ENCODE data around the gene ANKFY1. TPM values are rescaled to one million over a fixed set of nuclear protein-coding genes. Genes with fewer than 3 reads are reported as not detected.

ANKFY1 gene
- total and polyA plus RNA-seq, 3 experiments from 2014 or later: 13.3 to 39.6 (median 35.2) TPM

GRCh38 chr17:4165301-4166010 lies 98.3 kb downstream of the ANKFY1 start:
- H3K27ac Mint-ChIP-seq: no peak overlapping the region
- ChIA-PET CTCF (interaction anchor here (1.4 kb wide), 2 partner anchors 11 to 16 kb away, joined by 3 read pairs; no protein-coding TSS in a partner anchor), POLR2A (no interaction called here)
- peaks cover 0 to 15% (median 3%) of the 10 kb centered on the region in 3 donors for H3K4me1 Mint-ChIP-seq
- no peaks in the 10 kb centered on the region for H3K9me3 ChIP-seq (ENCODE audit: low read length)
- no peak overlapping the region for H3K27ac ChIP-seq (ENCODE audit: low read depth, low read length)
- no peaks in the 10 kb centered on the region for H3K9me3 Mint-ChIP-seq
- peaks cover 36% of the 10 kb centered on the region for H3K36me3 ChIP-seq (ENCODE audit: insufficient read depth, low read length)
- DNase-seq: no peak
- H3K27me3 ChIP-seq (ENCODE audit: insufficient read depth, low read length, poor library complexity, severe bottlenecking): no peaks in the 10 kb centered on the region
- no peak overlapping the region for H3K4me3 Mint-ChIP-seq
- H3K36me3 Mint-ChIP-seq: peaks cover 14 to 80% (median 20%) of the 10 kb centered on the region in 3 donors
- no peaks in the 10 kb centered on the region for H3K27me3 Mint-ChIP-seq
- no peak overlapping the region for H3K4me3 ChIP-seq (ENCODE audit: low read length)
- H3K4me1 ChIP-seq (ENCODE audit: insufficient read depth, low read length): no peaks in the 10 kb centered on the region

- no peak for DNase-seq
- H3K4me3 Mint-ChIP-seq: no peak overlapping the region
- POLR2A ChIA-PET: no interaction called here
- CTCF ChIA-PET: no interaction called here
- no peaks in the 10 kb centered on the region for H3K9me3 Mint-ChIP-seq
- H3K27me3 Mint-ChIP-seq: no peaks in the 10 kb centered on the region
- Histone ChIP-seq H3K27me3 (ENCODE audit: insufficient read depth, low read length, poor library complexity, severe bottlenecking) (no peaks in the 10 kb centered on the region), H3K9me3 (ENCODE audit: low read length) (no peaks in the 10 kb centered on the region), H3K4me3 (ENCODE audit: low read length) (no peak overlapping the region), H3K4me1 (ENCODE audit: insufficient read depth, low read length) (no peaks in the 10 kb centered on the region), H3K27ac (ENCODE audit: low read depth, low read length) (no peak overlapping the region), H3K36me3 (ENCODE audit: insufficient read depth, low read length) (peaks cover 21% of the 10 kb centered on the region)
- H3K36me3 Mint-ChIP-seq: peaks cover 7 to 77% (median 19%) of the 10 kb centered on the region in 3 donors
- peaks cover 0 to 15% (median 3%) of the 10 kb centered on the region in 3 donors for H3K4me1 Mint-ChIP-seq
- H3K27ac Mint-ChIP-seq: peak overlapping the region in 1 of 8 donors; percentile 93
These were observed 99.8 kb downstream of the ANKFY1 start for GRCh38 chr17:4163951-4164350.

GRCh38 chr17:4162775-4163466 lies 100.9 kb downstream of the ANKFY1 start:
- no peaks in the 10 kb centered on the region for H3K9me3 Mint-ChIP-seq
- Histone ChIP-seq H3K27me3 (ENCODE audit: insufficient read depth, low read length, poor library complexity, severe bottlenecking) (no peaks in the 10 kb centered on the region), H3K36me3 (ENCODE audit: insufficient read depth, low read length) (peaks cover 18% of the 10 kb centered on the region), H3K4me1 (ENCODE audit: insufficient read depth, low read length) (no peaks in the 10 kb centered on the region), H3K9me3 (ENCODE audit: low read length) (no peaks in the 10 kb centered on the region), H3K27ac (ENCODE audit: low read depth, low read length) (no peak overlapping the region), H3K4me3 (ENCODE audit: low read length) (no peak overlapping the region)
- no peak overlapping the region for H3K4me3 Mint-ChIP-seq
- H3K27ac Mint-ChIP-seq: peak overlapping the region in 2 of 8 donors; percentile 14 to 35
- peaks cover 5 to 78% (median 20%) of the 10 kb centered on the region in 3 donors for H3K36me3 Mint-ChIP-seq
- H3K27me3 Mint-ChIP-seq: no peaks in the 10 kb centered on the region
- ChIA-PET CTCF (interaction anchor here (0.9 kb wide), 1 partner anchor 187 kb away, joined by 3 read pairs; no protein-coding TSS in a partner anchor), POLR2A (interaction anchor here (1.0 kb wide), 1 partner anchor 20 kb away, joined by 3 read pairs; the partner anchor contains the start of genes CYB5D2 and ZZEF1)
- DNase-seq: no peak
- H3K4me1 Mint-ChIP-seq: peaks cover 0 to 15% (median 3%) of the 10 kb centered on the region in 3 donors

- Histone ChIP-seq H3K4me3 (ENCODE audit: low read length) (no peak overlapping the region), H3K36me3 (ENCODE audit: insufficient read depth, low read length) (peaks cover 14% of the 10 kb centered on the region), H3K27me3 (ENCODE audit: insufficient read depth, low read length, poor library complexity, severe bottlenecking) (no peaks in the 10 kb centered on the region), H3K27ac (ENCODE audit: low read depth, low read length) (no peak overlapping the region), H3K9me3 (ENCODE audit: low read length) (no peaks in the 10 kb centered on the region), H3K4me1 (ENCODE audit: insufficient read depth, low read length) (no peaks in the 10 kb centered on the region)
- Mint-ChIP-seq H3K9me3 (no peaks in the 10 kb centered on the region), H3K36me3 (peaks cover 5 to 74% (median 14%) of the 10 kb centered on the region in 3 donors), H3K4me1 (peaks cover 0 to 15% (median 3%) of the 10 kb centered on the region in 3 donors), H3K4me3 (no peak overlapping the region), H3K27ac (peak overlapping the region in 1 of 8 donors; percentile 35), H3K27me3 (no peaks in the 10 kb centered on the region)
- DNase-seq: no peak
- ChIA-PET CTCF (interaction anchor here (0.9 kb wide), 1 partner anchor 188 kb away, joined by 3 read pairs; no protein-coding TSS in a partner anchor), POLR2A (interaction anchor here (1.0 kb wide), 1 partner anchor 19 kb away, joined by 3 read pairs; the partner anchor contains the start of genes CYB5D2 and ZZEF1)
These were observed 101.5 kb downstream of the ANKFY1 start for GRCh38 chr17:4162321-4162720.

- Mint-ChIP-seq H3K27me3 (no peaks in the 10 kb centered on the region), H3K4me1 (peaks cover 0 to 15% (median 3%) of the 10 kb centered on the region in 3 donors), H3K27ac (peak overlapping the region in 1 of 8 donors; percentile 36), H3K4me3 (no peak overlapping the region), H3K9me3 (no peaks in the 10 kb centered on the region), H3K36me3 (peaks cover 5 to 73% (median 10%) of the 10 kb centered on the region in 3 donors)
- no peak for DNase-seq
- ChIA-PET POLR2A (interaction anchor here (1.0 kb wide), 1 partner anchor 19 kb away, joined by 3 read pairs; the partner anchor contains the start of genes CYB5D2 and ZZEF1), CTCF (interaction anchor here (0.9 kb wide), 1 partner anchor 188 kb away, joined by 3 read pairs; no protein-coding TSS in a partner anchor)
- Histone ChIP-seq H3K27me3 (ENCODE audit: insufficient read depth, low read length, poor library complexity, severe bottlenecking) (no peaks in the 10 kb centered on the region), H3K4me3 (ENCODE audit: low read length) (no peak overlapping the region), H3K36me3 (ENCODE audit: insufficient read depth, low read length) (peaks cover 10% of the 10 kb centered on the region), H3K9me3 (ENCODE audit: low read length) (no peaks in the 10 kb centered on the region), H3K4me1 (ENCODE audit: insufficient read depth, low read length) (no peaks in the 10 kb centered on the region), H3K27ac (ENCODE audit: low read depth, low read length) (no peak overlapping the region)
These were observed 101.8 kb downstream of the ANKFY1 start for GRCh38 chr17:4161967-4162305.

GRCh38 chr17:4161192-4161966 lies 102.4 kb downstream of the ANKFY1 start:
- Mint-ChIP-seq H3K9me3 (no peaks in the 10 kb centered on the region), H3K27ac (peak overlapping the region in 6 of 8 donors; percentile 43 to 69 (median 68)), H3K4me3 (no peak overlapping the region), H3K4me1 (peaks cover 0 to 15% (median 3%) of the 10 kb centered on the region in 3 donors), H3K36me3 (peaks cover 4 to 70% (median 10%) of the 10 kb centered on the region in 3 donors), H3K27me3 (no peaks in the 10 kb centered on the region)
- Histone ChIP-seq H3K27me3 (ENCODE audit: insufficient read depth, low read length, poor library complexity, severe bottlenecking) (no peaks in the 10 kb centered on the region), H3K4me3 (ENCODE audit: low read length) (no peak overlapping the region), H3K9me3 (ENCODE audit: low read length) (no peaks in the 10 kb centered on the region), H3K4me1 (ENCODE audit: insufficient read depth, low read length) (no peaks in the 10 kb centered on the region), H3K36me3 (ENCODE audit: insufficient read depth, low read length) (peaks cover 6% of the 10 kb centered on the region), H3K27ac (ENCODE audit: low read depth, low read length) (no peak overlapping the region)
- no peak for DNase-seq
- ChIA-PET CTCF (no interaction called here), POLR2A (interaction anchor here (1.0 to 1.2 kb wide), 2 partner anchors 17 to 18 kb away, joined by 3 read pairs; partner anchors contain the start of genes CYB5D2 and ZZEF1)

- H3K9me3 Mint-ChIP-seq: no peaks in the 10 kb centered on the region
- DNase-seq: no peak
- no peak overlapping the region for H3K27ac ChIP-seq (ENCODE audit: low read depth, low read length)
- no peaks in the 10 kb centered on the region for H3K27me3 ChIP-seq (ENCODE audit: insufficient read depth, low read length, poor library complexity, severe bottlenecking)
- no peaks in the 10 kb centered on the region for H3K27me3 Mint-ChIP-seq
- ChIA-PET POLR2A (interaction anchor here (1.2 kb wide), 1 partner anchor 16 kb away, joined by 3 read pairs; no protein-coding TSS in a partner anchor), CTCF (interaction anchor here (0.7 kb wide), 1 partner anchor 140 kb away, joined by 3 read pairs; no protein-coding TSS in a partner anchor)
- H3K4me1 ChIP-seq (ENCODE audit: insufficient read depth, low read length): no peaks in the 10 kb centered on the region
- no peaks in the 10 kb centered on the region for H3K36me3 ChIP-seq (ENCODE audit: insufficient read depth, low read length)
- H3K4me3 Mint-ChIP-seq: no peak overlapping the region
- peaks cover 0 to 15% (median 3%) of the 10 kb centered on the region in 3 donors for H3K4me1 Mint-ChIP-seq
- H3K36me3 Mint-ChIP-seq: peaks cover 0 to 68% (median 10%) of the 10 kb centered on the region in 3 donors
- no peak overlapping the region for H3K4me3 ChIP-seq (ENCODE audit: low read length)
- no peaks in the 10 kb centered on the region for H3K9me3 ChIP-seq (ENCODE audit: low read length)
- no peak overlapping the region for H3K27ac Mint-ChIP-seq
These were observed 103.4 kb downstream of the ANKFY1 start for GRCh38 chr17:4160294-4160859.
